ENCODE results near the gene ZNF136. TPM values are rescaled to one million over a fixed set of nuclear protein-coding genes. Genes with fewer than 3 reads are reported as not detected.
A peak's percentile ranks its signal among the peaks of the same experiment; 100 is the strongest.

ZNF136 gene
- total RNA-seq, 1 donor from 2014 or later = 1.8 TPM

DNA sequence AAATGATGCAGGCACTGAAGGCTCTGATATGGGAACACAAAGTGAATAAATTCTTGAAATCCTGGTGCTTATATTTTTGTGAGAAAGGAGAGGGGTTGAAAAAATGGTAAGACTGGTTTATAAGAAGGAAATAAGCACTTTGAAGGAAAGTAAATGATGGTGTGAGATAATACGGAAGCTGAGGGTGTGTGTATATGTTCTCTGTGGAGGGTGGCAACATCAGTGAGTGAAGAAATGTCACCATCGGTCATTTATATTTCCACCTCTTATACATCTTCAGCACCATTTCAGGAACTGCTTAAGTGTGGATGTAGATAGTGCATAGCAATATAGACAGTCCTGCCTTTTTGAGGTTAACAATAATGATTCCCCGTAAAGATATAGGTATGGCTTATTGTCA, 17.5 kb downstream of the ZNF136 start:
- DNase-seq (ENCODE audit: low read depth) = no peak
- TF ChIP-seq, protein P1, sequence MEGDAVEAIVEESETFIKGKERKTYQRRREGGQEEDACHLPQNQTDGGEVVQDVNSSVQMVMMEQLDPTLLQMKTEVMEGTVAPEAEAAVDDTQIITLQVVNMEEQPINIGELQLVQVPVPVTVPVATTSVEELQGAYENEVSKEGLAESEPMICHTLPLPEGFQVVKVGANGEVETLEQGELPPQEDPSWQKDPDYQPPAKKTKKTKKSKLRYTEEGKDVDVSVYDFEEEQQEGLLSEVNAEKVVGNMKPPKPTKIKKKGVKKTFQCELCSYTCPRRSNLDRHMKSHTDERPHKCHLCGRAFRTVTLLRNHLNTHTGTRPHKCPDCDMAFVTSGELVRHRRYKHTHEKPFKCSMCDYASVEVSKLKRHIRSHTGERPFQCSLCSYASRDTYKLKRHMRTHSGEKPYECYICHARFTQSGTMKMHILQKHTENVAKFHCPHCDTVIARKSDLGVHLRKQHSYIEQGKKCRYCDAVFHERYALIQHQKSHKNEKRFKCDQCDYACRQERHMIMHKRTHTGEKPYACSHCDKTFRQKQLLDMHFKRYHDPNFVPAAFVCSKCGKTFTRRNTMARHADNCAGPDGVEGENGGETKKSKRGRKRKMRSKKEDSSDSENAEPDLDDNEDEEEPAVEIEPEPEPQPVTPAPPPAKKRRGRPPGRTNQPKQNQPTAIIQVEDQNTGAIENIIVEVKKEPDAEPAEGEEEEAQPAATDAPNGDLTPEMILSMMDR (conservative IDR thresholded peaks at IDR 0.05; ENCODE audit: low read depth, low read length) = no peak
- no peak overlapping the region for H3K4me3 ChIP-seq (ENCODE audit: low read depth, low read length)

DNA sequence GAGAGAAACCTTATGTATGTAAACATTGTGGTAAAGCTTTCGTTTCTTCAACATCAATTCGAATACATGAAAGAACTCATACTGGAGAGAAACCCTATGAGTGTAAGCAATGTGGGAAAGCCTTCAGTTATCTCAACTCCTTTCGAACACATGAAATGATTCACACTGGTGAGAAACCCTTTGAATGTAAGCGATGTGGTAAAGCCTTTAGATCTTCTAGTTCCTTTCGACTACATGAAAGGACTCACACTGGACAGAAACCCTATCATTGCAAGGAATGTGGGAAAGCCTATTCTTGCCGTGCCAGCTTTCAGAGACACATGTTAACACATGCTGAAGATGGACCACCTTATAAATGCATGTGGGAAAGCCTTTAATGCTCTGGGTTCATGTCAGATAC, 24.7 kb downstream of the ZNF136 start:
- TF ChIP-seq, protein P1 (conservative IDR thresholded peaks at IDR 0.05; ENCODE audit: low read depth, low read length) = no peak
- DNase-seq (ENCODE audit: low read depth) = no peak
- H3K4me3 ChIP-seq (ENCODE audit: low read depth, low read length) = no peak overlapping the region

DNA sequence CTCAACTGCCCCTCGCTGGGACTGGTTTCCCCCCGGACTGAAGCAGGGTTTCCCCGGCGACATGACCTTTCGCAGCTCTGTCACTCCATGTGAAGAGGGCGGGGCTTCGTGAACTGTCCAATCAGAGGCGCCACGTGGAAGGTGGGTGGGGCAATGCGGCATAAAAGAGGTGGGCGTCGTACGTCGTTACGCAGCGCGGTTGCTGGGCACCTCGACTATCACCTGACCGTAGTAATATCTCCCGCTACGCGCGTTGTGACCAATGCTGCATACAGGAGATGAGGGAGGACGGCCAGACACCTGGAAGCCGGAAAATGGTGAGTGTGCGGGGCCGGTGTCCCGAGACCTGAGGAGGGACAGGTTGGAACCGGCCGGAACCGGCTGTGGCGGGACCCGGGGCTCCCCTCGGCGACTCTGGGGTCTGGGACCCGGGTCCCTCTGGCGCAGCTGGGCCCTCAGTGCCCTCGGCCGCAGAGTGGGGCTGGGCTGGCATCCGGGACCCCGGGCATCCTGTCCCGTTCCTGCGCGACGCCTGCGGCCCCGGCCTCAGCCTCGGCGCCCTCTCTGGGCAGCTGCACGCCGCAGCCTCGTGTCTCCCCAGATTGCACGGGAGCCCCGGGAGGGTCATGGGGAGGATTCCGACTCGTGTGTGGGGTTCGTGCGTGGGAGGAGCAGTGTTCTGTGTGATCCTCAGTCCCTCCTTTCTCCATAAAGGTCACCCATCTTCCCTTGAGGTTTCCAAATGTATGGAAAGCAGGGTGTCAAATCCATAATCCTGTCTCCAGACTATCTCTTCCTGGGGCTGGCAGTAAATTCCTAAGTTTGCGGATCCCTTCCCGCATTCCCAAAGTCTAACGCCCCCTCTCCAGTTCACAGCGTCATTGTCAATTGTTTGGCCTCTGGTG, 32.2 kb downstream of the ZNF136 start:
- DNase-seq (ENCODE audit: low read depth) = no peak
- TF ChIP-seq, protein P1 (conservative IDR thresholded peaks at IDR 0.05; ENCODE audit: low read depth, low read length) = no peak
- H3K4me3 ChIP-seq (ENCODE audit: low read depth, low read length) = peak overlapping the region; percentile 60

DNA sequence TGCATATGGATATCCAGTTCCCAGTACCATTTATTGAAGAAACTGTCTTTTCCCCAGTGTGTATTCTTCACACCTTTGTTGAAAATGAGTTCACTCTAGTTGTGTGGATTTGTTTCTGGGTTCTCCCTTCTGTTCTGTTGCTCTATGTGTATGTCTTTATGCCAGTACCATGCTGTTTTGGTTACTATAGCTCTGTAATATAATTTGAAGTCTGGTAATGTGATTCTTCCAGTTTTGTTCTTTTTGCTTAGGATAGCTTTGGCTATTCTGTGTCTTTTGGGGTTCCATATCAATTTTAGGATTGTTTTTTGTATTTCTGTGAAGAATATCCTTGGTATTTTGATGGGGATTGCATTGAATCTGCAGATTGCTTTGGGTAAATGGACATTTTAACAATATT, 35.2 kb downstream of the ZNF136 start:
- H3K4me3 ChIP-seq (ENCODE audit: low read depth, low read length) = no peak overlapping the region
- DNase-seq (ENCODE audit: low read depth) = no peak
- TF ChIP-seq, protein P1 (conservative IDR thresholded peaks at IDR 0.05; ENCODE audit: low read depth, low read length) = no peak

DNA sequence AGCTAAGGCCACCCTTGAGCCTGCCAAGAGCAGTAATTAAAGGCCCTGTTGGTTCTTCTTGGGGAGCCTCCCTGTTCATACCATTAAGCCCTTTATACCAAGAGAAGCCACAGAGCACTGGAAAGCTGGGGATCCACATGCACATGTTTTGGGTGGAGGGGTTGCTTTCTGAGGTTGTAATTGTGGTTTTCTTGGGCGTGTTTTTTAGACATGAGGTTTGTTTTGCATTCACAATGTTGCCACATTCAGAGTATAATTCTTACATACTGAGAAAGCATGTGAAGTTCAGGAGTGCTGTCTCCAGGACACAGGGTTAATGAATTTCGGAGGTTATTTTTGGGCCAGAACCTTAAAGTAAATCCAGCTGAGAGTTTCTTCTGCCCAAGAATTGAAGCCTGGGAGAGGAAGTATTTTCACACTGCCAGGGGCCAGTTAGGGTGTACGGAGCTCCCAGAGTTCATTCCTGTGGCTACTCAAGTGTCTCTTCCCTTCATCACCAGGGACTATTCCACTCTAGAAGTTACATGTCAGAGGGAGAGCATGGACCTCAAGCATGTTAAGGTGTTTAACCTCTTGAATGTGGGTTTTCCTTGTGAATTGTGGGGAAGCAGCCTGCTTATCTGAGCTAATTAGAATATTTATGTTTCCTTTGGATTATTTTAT, 37.0 kb downstream of the ZNF136 start:
- TF ChIP-seq, protein P1 (conservative IDR thresholded peaks at IDR 0.05; ENCODE audit: low read depth, low read length) = no peak
- no peak for DNase-seq (ENCODE audit: low read depth)
- H3K4me3 ChIP-seq (ENCODE audit: low read depth, low read length) = no peak overlapping the region

DNA sequence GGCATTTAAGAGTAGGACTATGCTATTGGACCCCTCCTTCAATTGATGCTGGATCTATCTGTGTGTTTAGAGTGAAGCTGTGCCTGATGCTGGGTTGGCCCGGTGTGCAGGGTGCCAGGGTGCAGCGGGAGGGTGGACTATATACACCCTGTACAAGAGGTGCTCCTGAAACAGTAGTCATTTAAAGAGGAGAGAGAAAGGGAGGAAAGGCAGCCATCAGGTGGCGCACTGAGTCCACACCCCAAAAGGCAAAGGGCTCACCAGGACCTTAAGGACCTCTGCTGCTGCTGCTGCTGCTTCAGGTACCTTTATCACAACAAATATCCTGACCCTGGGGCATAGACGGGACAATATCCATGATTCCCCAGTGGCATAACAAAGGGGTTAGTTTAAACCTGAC, 39.4 kb downstream of the ZNF136 start:
- no peak for DNase-seq (ENCODE audit: low read depth)
- TF ChIP-seq, protein P1 (conservative IDR thresholded peaks at IDR 0.05; ENCODE audit: low read depth, low read length) = peak; percentile 9
- H3K4me3 ChIP-seq (ENCODE audit: low read depth, low read length) = no peak overlapping the region

Data from epithelial cell of proximal tubule (primary cell).